Colonic mucosa (tissue), 4 donors: ENCODE results near the gene FGF9. TPM values are rescaled to one million over a fixed set of nuclear protein-coding genes. Genes with fewer than 3 reads are reported as not detected.

Source experiments
- DNase-seq: peaks from one replicate; pipeline ENCODE4 v3.0.0-alpha.2; 2020
- H3K27ac ChIP-seq: fragments of 200-600 bp; one replicate; pipeline ENCODE4 v1.8.0; 2021
- H3K27me3 ChIP-seq: fragments of 200-600 bp; one replicate; pipeline ENCODE4 v1.8.0; 2021
- H3K36me3 ChIP-seq: fragments of 200-600 bp; one replicate; pipeline ENCODE4 v1.8.0; 2021
- H3K4me1 ChIP-seq: fragments of 200-600 bp; one replicate; pipeline ENCODE4 v1.8.0; 2021; ENCODE audit warnings: mild to moderate bottlenecking
- H3K4me3 ChIP-seq: fragments of 200-600 bp; one replicate; pipeline ENCODE4 v1.8.0; 2021
- H3K9ac ChIP-seq, 2 donors: one replicate each; pipeline ENCODE4 v1.7.0; 2013; ENCODE audit warnings: control low read depth in 2 of 2, low read depth in 2 of 2, low read length in 2 of 2
- H3K9me3 ChIP-seq: fragments of 200-600 bp; one replicate; pipeline ENCODE4 v1.8.0; 2021
- intact Hi-C: fragments of 100-400 bp; cut with DNase I; formaldehyde crosslinking; loops from one replicate; pipeline ENCODE4 v1.14.1; 2022
- total RNA-seq, 2 donors: library from RNA; stranded (reverse); fragmentation: NEBNext Ultra II Directional in 1 of 2; extraction: Animal tissue kit (Norgen Biotek cat#: 25700) in 1 of 2; gene quantifications; one replicate each; pipeline ENCODE4 v1.2.1, GENCODE V29; 2021
- TF ChIP-seq, protein P1 (sequence below): fragments of 200-600 bp; IDR thresholded peaks from one replicate; pipeline ENCODE4 v1.8.0; 2022; ENCODE audit warnings: antibody characterized with exemption, mild to moderate bottlenecking
- donor health status: healthy.
- donor health status: DM: no; HTN: no; CAD: no.
- donor health status: DM: no; HTN: no; CAD: no.

FGF9 gene
- total RNA-seq, 2 donors from 2014 or later = 0.67 to 1.2 TPM

DNA sequence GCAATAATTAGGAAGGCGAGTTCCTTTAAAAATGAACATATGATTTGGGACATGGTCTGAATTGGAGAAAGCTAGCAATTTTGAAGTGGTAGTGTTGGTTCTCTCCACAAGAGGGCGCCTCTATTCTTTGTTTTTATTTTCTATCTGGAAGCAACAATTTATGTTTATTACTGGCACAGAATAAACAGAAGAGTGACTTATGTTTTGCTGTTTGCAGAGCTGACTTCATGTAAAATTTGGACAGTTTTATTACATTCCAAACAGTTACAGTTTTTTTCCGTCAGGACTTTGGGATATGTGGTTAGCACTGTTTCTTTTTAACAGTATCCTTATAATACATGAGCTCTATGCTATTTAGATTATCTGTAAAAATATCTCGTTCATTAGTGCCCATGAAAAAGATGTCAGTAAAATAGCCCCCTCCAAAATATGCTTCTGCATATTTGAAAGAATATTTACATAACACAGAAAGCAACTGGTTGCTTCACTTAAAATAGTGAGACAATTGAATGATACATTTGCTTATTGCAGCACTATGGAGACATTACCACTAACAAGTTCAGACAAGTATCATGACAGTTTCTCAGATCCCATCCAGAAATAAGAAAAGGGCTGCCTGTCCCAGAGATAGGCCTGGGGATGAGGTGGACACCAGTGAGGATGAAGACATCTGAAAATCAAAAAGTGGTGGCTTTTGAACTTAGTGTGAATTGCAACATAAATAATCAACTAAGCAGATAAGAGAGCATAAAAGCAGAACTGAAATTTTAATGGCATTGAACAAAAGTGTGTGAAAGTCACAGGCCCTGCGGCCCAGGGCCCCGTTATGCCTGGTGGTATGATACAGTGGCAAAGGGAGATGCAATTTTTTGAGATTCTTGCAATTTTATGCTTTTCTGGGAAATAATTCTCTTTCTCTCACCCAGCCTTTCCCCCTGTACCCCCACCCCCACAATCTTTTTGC lies 32.3 kb upstream of the FGF9 start:
- no peak overlapping the region for H3K27ac ChIP-seq
- H3K4me1 ChIP-seq = no peaks in the 10 kb centered on the region
- no peaks in the 10 kb centered on the region for H3K36me3 ChIP-seq
- DNase-seq = peak; percentile 51
- H3K9me3 ChIP-seq = no peaks in the 10 kb centered on the region
- H3K4me3 ChIP-seq = no peak overlapping the region
- no peaks in the 10 kb centered on the region for H3K27me3 ChIP-seq
- intact Hi-C loops = loop anchor here (10.0 kb wide), 1 partner anchor 466 kb away; no protein-coding TSS in a partner anchor
- H3K9ac ChIP-seq = no peak overlapping the region
- TF ChIP-seq, protein P1, sequence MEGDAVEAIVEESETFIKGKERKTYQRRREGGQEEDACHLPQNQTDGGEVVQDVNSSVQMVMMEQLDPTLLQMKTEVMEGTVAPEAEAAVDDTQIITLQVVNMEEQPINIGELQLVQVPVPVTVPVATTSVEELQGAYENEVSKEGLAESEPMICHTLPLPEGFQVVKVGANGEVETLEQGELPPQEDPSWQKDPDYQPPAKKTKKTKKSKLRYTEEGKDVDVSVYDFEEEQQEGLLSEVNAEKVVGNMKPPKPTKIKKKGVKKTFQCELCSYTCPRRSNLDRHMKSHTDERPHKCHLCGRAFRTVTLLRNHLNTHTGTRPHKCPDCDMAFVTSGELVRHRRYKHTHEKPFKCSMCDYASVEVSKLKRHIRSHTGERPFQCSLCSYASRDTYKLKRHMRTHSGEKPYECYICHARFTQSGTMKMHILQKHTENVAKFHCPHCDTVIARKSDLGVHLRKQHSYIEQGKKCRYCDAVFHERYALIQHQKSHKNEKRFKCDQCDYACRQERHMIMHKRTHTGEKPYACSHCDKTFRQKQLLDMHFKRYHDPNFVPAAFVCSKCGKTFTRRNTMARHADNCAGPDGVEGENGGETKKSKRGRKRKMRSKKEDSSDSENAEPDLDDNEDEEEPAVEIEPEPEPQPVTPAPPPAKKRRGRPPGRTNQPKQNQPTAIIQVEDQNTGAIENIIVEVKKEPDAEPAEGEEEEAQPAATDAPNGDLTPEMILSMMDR = peak; percentile 81

DNA sequence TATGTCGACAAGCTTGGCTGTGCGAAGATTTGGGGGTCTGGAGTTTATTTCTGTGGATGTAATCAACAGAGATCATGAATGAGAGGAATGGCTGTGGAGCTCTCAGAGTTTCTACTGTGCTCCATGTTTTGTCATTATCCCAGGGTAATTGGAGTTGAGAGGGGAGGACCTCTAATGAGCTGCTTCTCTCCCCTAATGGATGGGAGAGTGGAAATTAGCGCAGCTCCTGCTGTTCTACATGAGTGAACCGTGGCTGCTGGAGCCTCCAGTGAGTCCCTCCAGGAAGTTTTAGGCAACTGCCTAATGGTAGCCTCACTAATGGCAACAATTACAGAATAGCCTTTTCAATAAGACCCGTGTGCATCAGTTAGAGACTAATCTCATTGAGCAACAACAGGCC lies 31.3 kb upstream of the FGF9 start:
- no peaks in the 10 kb centered on the region for H3K9me3 ChIP-seq
- TF ChIP-seq, protein P1 = no peak
- H3K9ac ChIP-seq = no peak overlapping the region
- no peak for DNase-seq
- no peak overlapping the region for H3K4me3 ChIP-seq
- no peaks in the 10 kb centered on the region for H3K27me3 ChIP-seq
- H3K27ac ChIP-seq = no peak overlapping the region
- intact Hi-C loops = loop anchor here (10.0 kb wide), 1 partner anchor 465 kb away; no protein-coding TSS in a partner anchor
- H3K36me3 ChIP-seq = no peaks in the 10 kb centered on the region
- H3K4me1 ChIP-seq = no peaks in the 10 kb centered on the region

DNA sequence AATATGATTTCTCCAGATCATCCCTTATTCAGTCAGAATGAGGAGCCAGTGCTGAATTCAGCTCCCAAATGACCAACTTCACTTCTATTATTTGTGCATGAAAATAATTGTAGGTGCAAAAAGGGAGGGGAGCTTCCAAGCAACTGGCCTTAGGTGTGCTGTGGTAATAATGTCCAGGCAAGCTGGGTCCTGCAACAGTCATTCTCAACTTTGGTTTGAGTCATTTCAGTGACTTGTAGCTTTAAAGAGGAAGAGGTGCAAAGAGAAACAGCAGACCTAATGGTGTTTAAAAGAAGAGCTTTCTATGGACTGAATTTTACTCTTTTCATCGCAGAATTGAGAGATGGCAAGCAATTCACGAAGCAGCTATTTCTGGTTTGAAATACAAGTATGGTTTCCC lies 29.2 kb upstream of the FGF9 start:
- intact Hi-C loops = loop anchor here (10.0 kb wide), 1 partner anchor 203 kb away; no protein-coding TSS in a partner anchor
- Histone ChIP-seq H3K9ac (no peak overlapping the region), H3K4me1 (no peaks in the 10 kb centered on the region), H3K27me3 (no peaks in the 10 kb centered on the region), H3K9me3 (no peaks in the 10 kb centered on the region), H3K27ac (no peak overlapping the region), H3K36me3 (no peaks in the 10 kb centered on the region), H3K4me3 (no peak overlapping the region)
- no peak for DNase-seq
- TF ChIP-seq, protein P1 = no peak

DNA sequence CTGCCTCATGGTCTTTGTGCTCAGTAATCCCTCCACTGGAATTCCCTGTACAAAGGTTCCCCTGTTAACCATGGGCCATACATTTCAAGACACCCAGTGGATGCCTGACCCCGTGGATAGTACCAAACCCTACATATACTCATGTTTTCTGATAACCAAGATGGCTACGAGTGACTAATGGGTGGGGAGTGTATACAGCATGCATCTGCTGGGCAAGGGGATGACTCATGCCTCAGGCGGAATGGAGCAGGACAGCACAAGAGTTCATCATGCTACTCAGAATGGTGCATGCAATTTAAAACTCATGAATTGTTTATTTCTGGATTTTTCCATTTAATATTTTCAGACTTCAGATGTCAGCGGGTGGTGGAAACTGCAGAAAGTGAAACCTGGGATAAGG lies 13.3 kb upstream of the FGF9 start:
- Histone ChIP-seq H3K4me3 (no peak overlapping the region), H3K27ac (no peak overlapping the region), H3K36me3 (no peaks in the 10 kb centered on the region), H3K9ac (no peak overlapping the region), H3K27me3 (no peaks in the 10 kb centered on the region), H3K9me3 (no peaks in the 10 kb centered on the region), H3K4me1 (peaks cover 2% of the 10 kb centered on the region)
- intact Hi-C loops = no loop called here
- TF ChIP-seq, protein P1 = no peak
- DNase-seq = no peak

DNA sequence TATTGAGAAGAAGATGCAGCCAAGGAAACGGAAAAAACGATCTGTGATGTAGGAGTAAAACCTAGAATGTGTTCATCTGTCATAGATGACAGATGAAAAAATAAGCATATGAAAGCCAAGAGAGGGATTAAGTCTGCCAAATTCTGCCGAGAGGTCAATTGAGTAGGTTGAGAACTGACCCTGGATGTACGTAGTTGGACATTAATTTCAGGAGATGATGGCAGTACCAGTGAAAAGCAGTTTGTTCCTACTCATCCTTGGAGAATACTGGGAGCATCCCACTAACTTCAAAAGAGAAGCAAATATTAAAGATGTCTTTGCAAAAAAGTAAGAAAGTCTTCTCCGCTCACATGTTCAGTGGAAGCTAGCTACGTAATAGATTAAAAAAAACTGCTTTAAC lies 11.8 kb upstream of the FGF9 start:
- Histone ChIP-seq H3K4me3 (no peak overlapping the region), H3K9ac (no peak overlapping the region), H3K36me3 (no peaks in the 10 kb centered on the region), H3K4me1 (peaks cover 3% of the 10 kb centered on the region), H3K9me3 (no peaks in the 10 kb centered on the region), H3K27me3 (no peaks in the 10 kb centered on the region), H3K27ac (no peak overlapping the region)
- TF ChIP-seq, protein P1 = no peak
- no peak for DNase-seq
- intact Hi-C loops = no loop called here
